Mesendoderm (in vitro differentiated cells): ENCODE measurements around the gene TRAPPC8.
"Not testable (repeated sequence)": the region's sequence is repeated elsewhere in the genome, so short reads cannot be mapped to it uniquely, and the experiment has no call there.

Experiments used
- DNase-seq: peaks from one replicate; pipeline ENCODE4 v3.0.0; 2013
- H2AK5ac ChIP-seq: 2 replicates; pipeline ENCODE4 v1.6.1; 2013; ENCODE audit warnings: low read length, inconsistent platforms
- H2BK120ac ChIP-seq: 2 replicates; pipeline ENCODE4 v1.6.1; 2013; ENCODE audit warnings: low read depth, mild to moderate bottlenecking, low read length, moderate library complexity, mixed read lengths
- H2BK15ac ChIP-seq: replicated peaks from 2 replicates; pipeline ENCODE4 v1.6.1; 2013; ENCODE audit warnings: low read depth, mild to moderate bottlenecking, moderate library complexity
- H2BK5ac ChIP-seq: 2 replicates; pipeline ENCODE4 v1.6.1; 2013; ENCODE audit warnings: low read length, inconsistent platforms
- H3K18ac ChIP-seq: 2 replicates; pipeline ENCODE4 v1.6.1; 2013; ENCODE audit warnings: mild to moderate bottlenecking, low read length, mixed read lengths
- H3K23ac ChIP-seq: one replicate; pipeline ENCODE4 v1.6.1; 2013; ENCODE audit warnings: low read length
- H3K27ac ChIP-seq: 2 replicates; pipeline ENCODE4 v1.5.1; 2013; ENCODE audit warnings: low read depth, mild to moderate bottlenecking, inconsistent platforms, low read length, moderate library complexity
- H3K27me3 ChIP-seq: 2 replicates; pipeline ENCODE4 v1.6.1; 2013; ENCODE audit warnings: low read length, control low read depth, mild to moderate bottlenecking, inconsistent platforms; ENCODE audit not compliant: insufficient read depth, poor library complexity
- H3K36me3 ChIP-seq: 2 replicates; pipeline ENCODE4 v1.6.1; 2013; ENCODE audit warnings: low read length, inconsistent platforms; ENCODE audit not compliant: control insufficient read depth, insufficient read depth
- H3K4ac ChIP-seq: one replicate; pipeline ENCODE4 v1.6.1; 2013; ENCODE audit warnings: low read depth, mild to moderate bottlenecking, low read length, moderate library complexity
- H3K4me1 ChIP-seq: 2 replicates; pipeline ENCODE4 v1.6.1; 2013; ENCODE audit warnings: low read depth, low read length, inconsistent platforms; ENCODE audit not compliant: control insufficient read depth
- H3K4me2 ChIP-seq: 2 replicates; pipeline ENCODE4 v1.6.1; 2013; ENCODE audit warnings: low read length
- H3K4me3 ChIP-seq: 2 replicates; pipeline ENCODE4 v1.5.1; 2013; ENCODE audit warnings: mild to moderate bottlenecking, low read length
- H3K56ac ChIP-seq: one replicate; pipeline ENCODE4 v1.6.1; 2013; ENCODE audit warnings: low read length
- H3K79me1 ChIP-seq: 2 replicates; pipeline ENCODE4 v1.6.1; 2013; ENCODE audit warnings: low read length, inconsistent platforms
- H3K79me2 ChIP-seq: 2 replicates; pipeline ENCODE4 v1.6.1; 2013; ENCODE audit warnings: mild to moderate bottlenecking, low read length; ENCODE audit not compliant: control insufficient read depth, insufficient read depth
- H3K9ac ChIP-seq: 2 replicates; pipeline ENCODE4 v1.6.1; 2013; ENCODE audit warnings: low read length, inconsistent platforms
- H4K5ac ChIP-seq: one replicate; pipeline ENCODE4 v1.6.1; 2013; ENCODE audit warnings: low read length
- H4K8ac ChIP-seq: one replicate; pipeline ENCODE4 v1.6.1; 2013; ENCODE audit warnings: low read depth, mild to moderate bottlenecking, control low read depth, low read length, moderate library complexity
- WGBS: extraction: QIAGEN DNeasy Blood & Tissue Kit; methylation state at CpG from one replicate; pipeline ENCODE4 v1.1.7; 2013; ENCODE audit warnings: low lambda C conversion rate, missing lambda C conversion rate; ENCODE audit not compliant: insufficient coverage; ENCODE audit errors: extremely low coverage; 5-methylcytosine and 5-hydroxymethylcytosine counted together

Gene TRAPPC8

GRCh38 chr18:31809049-31809448 is 133.9 kb downstream of the TRAPPC8 start:
- not testable (repeated sequence) for H4K5ac ChIP-seq, H3K79me2 ChIP-seq, H2AK5ac ChIP-seq, H2BK5ac ChIP-seq, H3K23ac ChIP-seq, H4K8ac ChIP-seq, DNase-seq, H2BK15ac ChIP-seq, H3K4me2 ChIP-seq, H3K79me1 ChIP-seq, H3K27me3 ChIP-seq, H3K36me3 ChIP-seq, H3K4ac ChIP-seq, H3K4me1 ChIP-seq, H3K4me3 ChIP-seq, H3K56ac ChIP-seq, H3K18ac ChIP-seq, H3K9ac ChIP-seq, H2BK120ac ChIP-seq
- H3K27ac ChIP-seq = peak overlapping the region; percentile 37
- no CpG with 5 or more reads among the region's 4 CpGs for WGBS

- Histone ChIP-seq H2BK5ac (no peak overlapping the region), H3K79me1 (no peaks in the 10 kb centered on the region), H3K4me2 (no peak overlapping the region), H4K8ac (no peak overlapping the region), H3K18ac (no peak overlapping the region), H3K9ac (no peak overlapping the region), H3K4me1 (no peaks in the 10 kb centered on the region), H4K5ac (no peak overlapping the region), H3K27me3 (no peaks in the 10 kb centered on the region), H2BK120ac (no peak overlapping the region), H3K4ac (no peak overlapping the region), H3K56ac (no peak overlapping the region), H3K79me2 (no peaks in the 10 kb centered on the region), H3K4me3 (no peak overlapping the region), H2AK5ac (no peak overlapping the region), H2BK15ac (no peak overlapping the region), H3K23ac (no peak overlapping the region), H3K27ac (no peak overlapping the region), H3K36me3 (no peaks in the 10 kb centered on the region)
- WGBS = no CpG with 5 or more reads among the region's 2 CpGs
- DNase-seq = no peak
Measured at GRCh38 chr18:31801078-31801477, 141.8 kb downstream of the TRAPPC8 start.

GRCh38 chr18:31799257-31799656 is 143.7 kb downstream of the TRAPPC8 start:
- H3K27me3 ChIP-seq, H3K56ac ChIP-seq, H3K36me3 ChIP-seq, H3K79me2 ChIP-seq, H2BK5ac ChIP-seq, H2AK5ac ChIP-seq, H4K5ac ChIP-seq, H3K4ac ChIP-seq, H3K4me3 ChIP-seq, H4K8ac ChIP-seq, H3K9ac ChIP-seq, H3K18ac ChIP-seq, H3K23ac ChIP-seq, H3K4me2 ChIP-seq, H3K27ac ChIP-seq, H2BK120ac ChIP-seq, H2BK15ac ChIP-seq, DNase-seq, H3K79me1 ChIP-seq, H3K4me1 ChIP-seq: not testable (repeated sequence)
- no CpG with 5 or more reads among the region's 5 CpGs for WGBS

GRCh38 chr18:31798399-31798798 is 144.5 kb downstream of the TRAPPC8 start:
- no peak for DNase-seq
- Histone ChIP-seq H2BK120ac (no peak overlapping the region), H3K27ac (no peak overlapping the region), H3K27me3 (no peaks in the 10 kb centered on the region), H2AK5ac (no peak overlapping the region), H3K36me3 (no peaks in the 10 kb centered on the region), H2BK15ac (no peak overlapping the region), H3K79me1 (no peaks in the 10 kb centered on the region), H3K56ac (no peak overlapping the region), H3K79me2 (no peaks in the 10 kb centered on the region), H3K9ac (no peak overlapping the region), H3K4me1 (no peaks in the 10 kb centered on the region), H4K5ac (no peak overlapping the region), H2BK5ac (no peak overlapping the region), H3K4me3 (no peak overlapping the region), H4K8ac (no peak overlapping the region), H3K4me2 (no peak overlapping the region), H3K4ac (no peak overlapping the region), H3K18ac (no peak overlapping the region), H3K23ac (no peak overlapping the region)
- WGBS = 100% methylated on average over 1 of the region's 2 CpGs

- no peak for DNase-seq
- Histone ChIP-seq H3K56ac (no peak overlapping the region), H3K36me3 (no peaks in the 10 kb centered on the region), H2BK120ac (no peak overlapping the region), H3K9ac (no peak overlapping the region), H3K4me2 (no peak overlapping the region), H4K8ac (no peak overlapping the region), H4K5ac (no peak overlapping the region), H3K4ac (no peak overlapping the region), H3K27ac (no peak overlapping the region), H3K79me2 (no peaks in the 10 kb centered on the region), H3K18ac (no peak overlapping the region), H3K79me1 (no peaks in the 10 kb centered on the region), H2BK15ac (no peak overlapping the region), H3K4me3 (no peak overlapping the region), H3K4me1 (no peaks in the 10 kb centered on the region), H3K27me3 (no peaks in the 10 kb centered on the region), H2BK5ac (no peak overlapping the region), H3K23ac (no peak overlapping the region), H2AK5ac (no peak overlapping the region)
- WGBS = no CpG with 5 or more reads among the region's 2 CpGs
Measured at GRCh38 chr18:31795747-31796146, 147.2 kb downstream of the TRAPPC8 start.

- H2BK5ac ChIP-seq = no peak overlapping the region
- H3K79me1 ChIP-seq = no peaks in the 10 kb centered on the region
- no peak overlapping the region for H3K27ac ChIP-seq
- H2BK120ac ChIP-seq = no peak overlapping the region
- no peak overlapping the region for H3K56ac ChIP-seq
- H4K5ac ChIP-seq = no peak overlapping the region
- no peaks in the 10 kb centered on the region for H3K4me1 ChIP-seq
- H3K23ac ChIP-seq = no peak overlapping the region
- no peak overlapping the region for H3K4ac ChIP-seq
- H3K27me3 ChIP-seq = no peaks in the 10 kb centered on the region
- H3K4me3 ChIP-seq = no peak overlapping the region
- H3K36me3 ChIP-seq = no peaks in the 10 kb centered on the region
- no peak overlapping the region for H3K18ac ChIP-seq
- H3K79me2 ChIP-seq = no peaks in the 10 kb centered on the region
- H4K8ac ChIP-seq = no peak overlapping the region
- no peak overlapping the region for H2AK5ac ChIP-seq
- H2BK15ac ChIP-seq = no peak overlapping the region
- no peak overlapping the region for H3K4me2 ChIP-seq
- H3K9ac ChIP-seq = no peak overlapping the region
- no peak for DNase-seq
Measured at GRCh38 chr18:31793531-31793930, 149.4 kb downstream of the TRAPPC8 start.
